Measurements from ENCODE around the gene NAGPA. TPM values are rescaled to one million over a fixed set of nuclear protein-coding genes. Genes with fewer than 3 reads are reported as not detected.

The NAGPA gene
- total and polyA plus RNA-seq, 2 of the 13 experiments (the other 11 are each of a cell fraction or from before 2014, with no cell fraction given), result 27.1 to 60.3 TPM

GRCh38 chr16:4987580-4988374 is 46.0 kb downstream of the NAGPA start:
- Histone ChIP-seq H3K9me3 (ENCODE audit: low read length) (no peaks in the 10 kb centered on the region), H3K4me1 (ENCODE audit: insufficient read depth, low read length) (peaks cover 13% of the 10 kb centered on the region), H3K4me2 (ENCODE audit: low read depth, low read length) (peak overlapping the region; percentile 46), H2AFZ (ENCODE audit: low read length) (no peak overlapping the region), H4K20me1 (ENCODE audit: insufficient read depth, low read length) (no peaks in the 10 kb centered on the region), H3K27me3 (ENCODE audit: control insufficient read depth in 1 of 2, insufficient read depth in 2 of 2, low read length in 2 of 2) (peaks cover 7 to 43% of the 10 kb centered on the region in 2 experiments), H3K36me3 (replicated peaks in 1 of 2; ENCODE audit: control insufficient read depth in 1 of 2, insufficient read depth in 2 of 2, low read length in 2 of 2) (no peaks in the 10 kb centered on the region), H3K79me2 (ENCODE audit: insufficient read depth, low read length) (no peaks in the 10 kb centered on the region), H3K4me3 (replicated peaks in 1 of 3; ENCODE audit: insufficient read depth in 1 of 3, low read depth in 2 of 3, low read length in 3 of 3) (peak overlapping the region in 2 of 3 experiments; percentile 28 to 65; a peak in 2 of 6 replicates), H3K27ac (ENCODE audit: extremely low read length, insufficient read depth, low read length) (no peak overlapping the region), H3K9ac (ENCODE audit: insufficient read depth, low read depth, low read length) (no peak overlapping the region)
- CTCF ChIA-PET (ENCODE audit: low intra/inter-chr PET ratio, low total read pairs), result no interaction called here
- ATAC-seq (peak; percentile 75), DNase-seq (ENCODE audit: low spot score) (no peak), FAIRE-seq (no peak)
- WGBS (ENCODE audit: low lambda C conversion rate), result 12% methylated on average over 35 of the region's 60 CpGs
- intact Hi-C loops (cut with micrococcal nuclease; ENCODE audit: unreplicated experiment) (no loop called here), in situ Hi-C loops (cut with HindIII; ENCODE audit: extremely low pct_ligation_motif_present, low pct_unique_long_range_greater_than_20kb) (no loop called here)
- no TSS peak for BruUV-seq (replicated peaks)
- POLR2A ChIA-PET, result no interaction called here
- no peak for TF ChIP-seq GMEB2 (CRISPR knock-in tag; IDR thresholded peaks at IDR 0.05; ENCODE audit: low read depth)
- no peak for TF ChIP-seq IRX3 (CRISPR knock-in tag; IDR thresholded peaks at IDR 0.05; ENCODE audit: borderline replicate concordance, low read depth)
- TF ChIP-seq ARID2 (CRISPR knock-in tag; IDR thresholded peaks at IDR 0.05; ENCODE audit: borderline replicate concordance), result no peak
- no peak for TF ChIP-seq CREB1 (IDR thresholded peaks at IDR 0.05)
- no peak for TF ChIP-seq CREB1 (CRISPR knock-in tag; IDR thresholded peaks at IDR 0.05)
- peak; percentile 81 for TF ChIP-seq MNT (IDR thresholded peaks at IDR 0.05)
- no peak for TF ChIP-seq ESRRA (CRISPR knock-in tag; IDR thresholded peaks at IDR 0.05; ENCODE audit: low read depth)
- TF ChIP-seq MXD4 (CRISPR knock-in tag; IDR thresholded peaks at IDR 0.05), result no peak
- TF ChIP-seq ZNF788 (CRISPR knock-in tag; IDR thresholded peaks at IDR 0.05; ENCODE audit: borderline replicate concordance), result peak; percentile 36; the same call in 1 of the 2 replicates
- no peak for TF ChIP-seq PTBP1 (IDR thresholded peaks at IDR 0.05; ENCODE audit: low read depth, low read length, poor library complexity, severe bottlenecking)
- TF ChIP-seq ZNF577 (CRISPR knock-in tag; IDR thresholded peaks at IDR 0.05; ENCODE audit: borderline replicate concordance, low read depth), result no peak
- TF ChIP-seq PCBP1 (IDR thresholded peaks at IDR 0.05; ENCODE audit: borderline replicate concordance, low read depth, low read length), result no peak
- no peak for TF ChIP-seq ZMYM4 (CRISPR knock-in tag; IDR thresholded peaks at IDR 0.05)
- TF ChIP-seq NFAT5 (CRISPR knock-in tag; IDR thresholded peaks at IDR 0.05), result no peak
- no peak for TF ChIP-seq ZNF674 (CRISPR knock-in tag; IDR thresholded peaks at IDR 0.05; ENCODE audit: low read depth)
- TF ChIP-seq CHCHD3 (CRISPR knock-in tag; IDR thresholded peaks at IDR 0.05), result peak; percentile 19; the same call in 1 of the 2 replicates

All from HepG2 (cell line).